ENCODE data around the gene BRAF. TPM values are rescaled to one million over a fixed set of nuclear protein-coding genes. Genes with fewer than 3 reads are reported as not detected.
"Not testable (repeated sequence)": the region's sequence is repeated elsewhere in the genome, so short reads cannot be mapped to it uniquely, and the experiment has no call there.

BRAF gene
- total RNA-seq, 1 experiment from 2014 or later: 6.0 TPM

GRCh38 chr7:140773104-140773503, 151.6 kb downstream of the BRAF start:
- no peak for DNase-seq (ENCODE audit: low spot score)

GRCh38 chr7:140771826-140772225, 152.9 kb downstream of the BRAF start:
- DNase-seq (ENCODE audit: low spot score): no peak

- DNase-seq (ENCODE audit: low spot score): no peak
Measured at GRCh38 chr7:140769852-140770251, 154.9 kb downstream of the BRAF start.

GRCh38 chr7:140767418-140767817, 157.3 kb downstream of the BRAF start:
- no peak for DNase-seq (ENCODE audit: low spot score)

- DNase-seq (ENCODE audit: low spot score): not testable (repeated sequence)
Measured at GRCh38 chr7:140765441-140765840, 159.3 kb downstream of the BRAF start.

GRCh38 chr7:140763166-140763565, 161.6 kb downstream of the BRAF start:
- DNase-seq (ENCODE audit: low spot score): not testable (repeated sequence)

- DNase-seq (ENCODE audit: low spot score): not testable (repeated sequence)
Measured at GRCh38 chr7:140761375-140761774, 163.4 kb downstream of the BRAF start.

- no peak for DNase-seq (ENCODE audit: low spot score)
Measured at GRCh38 chr7:140754506-140754905, 170.2 kb downstream of the BRAF start.

- DNase-seq (ENCODE audit: low spot score): no peak
Measured at GRCh38 chr7:140752533-140752932, 172.2 kb downstream of the BRAF start.

GRCh38 chr7:140746751-140747150, 178.0 kb downstream of the BRAF start:
- no peak for DNase-seq (ENCODE audit: low spot score)

GRCh38 chr7:140745266-140746058, 179.3 kb downstream of the BRAF start:
- DNase-seq (ENCODE audit: low spot score): no peak

GRCh38 chr7:140744005-140744404, 180.7 kb downstream of the BRAF start:
- DNase-seq (ENCODE audit: low spot score): no peak

- DNase-seq (ENCODE audit: low spot score): not testable (repeated sequence)
Measured at GRCh38 chr7:140743255-140743654, 181.5 kb downstream of the BRAF start.

GRCh38 chr7:140738280-140738679, 186.4 kb downstream of the BRAF start:
- no peak for DNase-seq (ENCODE audit: low spot score)

- no peak for DNase-seq (ENCODE audit: low spot score)
Measured at GRCh38 chr7:140734729-140735128, 190.0 kb downstream of the BRAF start.

- DNase-seq (ENCODE audit: low spot score): no peak
Measured at GRCh38 chr7:140734096-140734495, 190.6 kb downstream of the BRAF start.

GRCh38 chr7:140732416-140732815, 192.3 kb downstream of the BRAF start:
- no peak for DNase-seq (ENCODE audit: low spot score)

- DNase-seq (ENCODE audit: low spot score): no peak
Measured at GRCh38 chr7:140726281-140726680, 198.4 kb downstream of the BRAF start.

GRCh38 chr7:140724706-140725105, 200.0 kb downstream of the BRAF start:
- no peak for DNase-seq (ENCODE audit: low spot score)

GRCh38 chr7:140723574-140723973, 201.2 kb downstream of the BRAF start:
- DNase-seq (ENCODE audit: low spot score): no peak

- DNase-seq (ENCODE audit: low spot score): no peak
Measured at GRCh38 chr7:140723006-140723405, 201.7 kb downstream of the BRAF start.

- DNase-seq (ENCODE audit: low spot score): no peak
Measured at GRCh38 chr7:140722254-140722653, 202.5 kb downstream of the BRAF start.

- DNase-seq (ENCODE audit: low spot score): no peak
Measured at GRCh38 chr7:140719721-140720120, 205.0 kb downstream of the BRAF start.

All from H4 (cell line).